H9 (cell line): ENCODE measurements around the gene GAPT. TPM values are rescaled to one million over a fixed set of nuclear protein-coding genes. Genes with fewer than 3 reads are reported as not detected.

Experiments used
- DNase-seq: peaks from one replicate; pipeline ENCODE4 v3.0.0-alpha.2; 2017
- H2AFZ ChIP-seq: one replicate; pipeline ENCODE4 v1.6.1; 2013; ENCODE audit warnings: mild to moderate bottlenecking, low read length, control low read depth, moderate library complexity
- H2AK5ac ChIP-seq: 2 replicates; pipeline ENCODE4 v1.6.1; 2013; ENCODE audit warnings: low read length, control low read depth, mixed read lengths; ENCODE audit not compliant: insufficient read length
- H2BK120ac ChIP-seq: one replicate; pipeline ENCODE4 v1.6.1; 2013; ENCODE audit warnings: low read depth, mild to moderate bottlenecking, low read length, control low read depth, inconsistent platforms; ENCODE audit not compliant: poor library complexity, severe bottlenecking
- H2BK12ac ChIP-seq: 2 replicates; pipeline ENCODE4 v1.6.1; 2013; ENCODE audit warnings: low read length, control low read depth, mixed read lengths, low read depth; ENCODE audit not compliant: insufficient read length
- H2BK15ac ChIP-seq: 2 replicates; pipeline ENCODE4 v1.6.1; 2013; ENCODE audit warnings: low read depth, low read length, control low read depth
- H2BK20ac ChIP-seq: one replicate; pipeline ENCODE4 v1.6.1; 2013; ENCODE audit warnings: low read depth, mild to moderate bottlenecking, low read length, control low read depth, inconsistent platforms; ENCODE audit not compliant: poor library complexity, severe bottlenecking
- H2BK5ac ChIP-seq: 2 replicates; pipeline ENCODE4 v1.6.1; 2013; ENCODE audit warnings: low read length, control low read depth, mixed read lengths; ENCODE audit not compliant: insufficient read length
- H3K14ac ChIP-seq: 2 replicates; pipeline ENCODE4 v1.6.1; 2013; ENCODE audit warnings: low read length, control low read depth; ENCODE audit not compliant: insufficient read depth
- H3K18ac ChIP-seq: 2 replicates; pipeline ENCODE4 v1.6.1; 2013; ENCODE audit warnings: low read depth, mild to moderate bottlenecking, mixed read lengths, low read length, control low read depth; ENCODE audit not compliant: insufficient read length
- H3K23ac ChIP-seq: 2 replicates; pipeline ENCODE4 v1.6.1; 2013; ENCODE audit warnings: low read length, control low read depth, mixed read lengths, low read depth; ENCODE audit not compliant: insufficient read length
- H3K23me2 ChIP-seq: 2 replicates; pipeline ENCODE4 v1.6.1; 2013; ENCODE audit warnings: low read depth, mild to moderate bottlenecking, mixed read lengths, low read length, control low read depth; ENCODE audit not compliant: insufficient read length, poor library complexity, severe bottlenecking
- H3K27ac ChIP-seq: 2 replicates; pipeline ENCODE4 v1.5.1; 2013; ENCODE audit warnings: low read length, control low read depth, mixed read lengths, low read depth; ENCODE audit not compliant: insufficient read length
- H3K27me3 ChIP-seq: 2 replicates; pipeline ENCODE4 v1.6.1; 2013; ENCODE audit warnings: low read length, control low read depth, inconsistent platforms; ENCODE audit not compliant: insufficient read depth
- H3K4ac ChIP-seq: 2 replicates; pipeline ENCODE4 v1.6.1; 2013; ENCODE audit warnings: low read depth, mild to moderate bottlenecking, control low read depth, inconsistent platforms, low read length, moderate library complexity
- H3K4me1 ChIP-seq: 2 replicates; pipeline ENCODE4 v1.6.1; 2013; ENCODE audit warnings: low read length, control low read depth, inconsistent platforms; ENCODE audit not compliant: insufficient read depth
- H3K4me2 ChIP-seq: 2 replicates; pipeline ENCODE4 v1.6.1; 2013; ENCODE audit warnings: low read length, control low read depth, mixed read lengths; ENCODE audit not compliant: insufficient read length, insufficient read depth
- H3K56ac ChIP-seq: 2 replicates; pipeline ENCODE4 v1.6.1; 2013; ENCODE audit warnings: low read depth, mild to moderate bottlenecking, mixed read lengths, low read length, control low read depth; ENCODE audit not compliant: insufficient read length
- H3K79me1 ChIP-seq: 2 replicates; pipeline ENCODE4 v1.6.1; 2013; ENCODE audit warnings: low read depth, mild to moderate bottlenecking, moderate library complexity, low read length, control low read depth, inconsistent platforms; ENCODE audit not compliant: insufficient read depth, poor library complexity, severe bottlenecking
- H3K79me2 ChIP-seq: 2 replicates; pipeline ENCODE4 v1.6.1; 2013; ENCODE audit warnings: low read length, control low read depth, inconsistent platforms; ENCODE audit not compliant: insufficient read depth
- H3K9ac ChIP-seq: 2 replicates; pipeline ENCODE4 v1.6.1; 2013; ENCODE audit warnings: low read length, control low read depth, mixed read lengths; ENCODE audit not compliant: insufficient read length; ENCODE audit errors: extremely low read depth
- H3K9me3 ChIP-seq: one replicate; pipeline ENCODE4 v1.6.1; 2013; ENCODE audit warnings: low read depth, low read length, inconsistent platforms; ENCODE audit not compliant: control insufficient read depth
- H3T11ph ChIP-seq: one replicate; pipeline ENCODE4 v1.6.1; 2013; ENCODE audit warnings: mild to moderate bottlenecking, low read length, control low read depth, inconsistent platforms
- H4K20me1 ChIP-seq: one replicate; pipeline ENCODE4 v1.6.1; 2013; ENCODE audit not compliant: control insufficient read depth, insufficient read length, insufficient read depth
- H4K5ac ChIP-seq: 2 replicates; pipeline ENCODE4 v1.6.1; 2013; ENCODE audit warnings: low read depth, mild to moderate bottlenecking, mixed read lengths, low read length, control low read depth; ENCODE audit not compliant: insufficient read length
- H4K8ac ChIP-seq: replicated peaks from 2 replicates; pipeline ENCODE4 v1.6.1; 2013; ENCODE audit warnings: low read length, control low read depth, mixed read lengths, low read depth; ENCODE audit not compliant: insufficient read length
- H4K91ac ChIP-seq: 2 replicates; pipeline ENCODE4 v1.6.1; 2013; ENCODE audit warnings: low read depth, mild to moderate bottlenecking, moderate library complexity, mixed read lengths, low read length, control low read depth; ENCODE audit not compliant: insufficient read length
- H3K27ac Mint-ChIP-seq, 3 experiments: 2 replicates in 2 of 3; 3 replicates in 1 of 3; pipeline ENCODE4 v1.8.0; 2020 to 2021; ENCODE audit warnings: mixed read lengths in 3 of 3, mild to moderate bottlenecking in 1 of 3, moderate library complexity in 1 of 3
- H3K27me3 Mint-ChIP-seq: 2 replicates; pipeline ENCODE4 v1.8.0; 2021; ENCODE audit warnings: low read depth, mild to moderate bottlenecking, moderate library complexity, mixed read lengths
- H3K36me3 Mint-ChIP-seq, 3 experiments: 2 replicates in 2 of 3; 3 replicates in 1 of 3; pipeline ENCODE4 v1.8.0; 2020 to 2021; ENCODE audit warnings: low read depth in 3 of 3, mixed read lengths in 3 of 3; ENCODE audit not compliant: insufficient read depth in 1 of 3
- H3K4me1 Mint-ChIP-seq, 2 experiments: 2 replicates each; pipeline ENCODE4 v1.8.0; 2020; ENCODE audit warnings: mixed read lengths in 2 of 2
- H3K4me3 Mint-ChIP-seq, 2 experiments: 2 replicates in 1 of 2; 3 replicates in 1 of 2; pipeline ENCODE4 v1.8.0; 2020 to 2021; ENCODE audit warnings: mild to moderate bottlenecking in 2 of 2, mixed read lengths in 2 of 2, moderate library complexity in 1 of 2
- H3K9me3 Mint-ChIP-seq, 2 experiments: 2 replicates in 1 of 2; 3 replicates in 1 of 2; pipeline ENCODE4 v1.8.0; 2020; ENCODE audit warnings: mild to moderate bottlenecking in 2 of 2, mixed read lengths in 2 of 2, moderate library complexity in 1 of 2
- WGBS: extraction: QIAGEN DNeasy Blood & Tissue Kit; methylation state at CpG from one replicate; pipeline ENCODE4 v1.1.7; 2013; ENCODE audit warnings: missing lambda C conversion rate, low lambda C conversion rate, mixed read lengths; ENCODE audit not compliant: insufficient read length; ENCODE audit errors: extremely low coverage; 5-methylcytosine and 5-hydroxymethylcytosine counted together
- total RNA-seq: library from RNA; stranded (reverse); gene quantifications from 2 replicates; pipeline ENCODE4 v1.2.1, GENCODE V29; 2021
- TF ChIP-seq, protein P1 (sequence below): fragments of 200-600 bp; sonication (generic); conservative IDR thresholded peaks from 3 replicates; pipeline ENCODE4 v1.8.0; 2021; ENCODE audit warnings: antibody characterized with exemption, mild to moderate bottlenecking

The GAPT gene
- total RNA-seq, 1 experiment from 2014 or later: not detected

- Histone ChIP-seq H3K9ac (no peak overlapping the region), H3K4me1 (no peaks in the 10 kb centered on the region; the same call in 1 of the 2 replicates), H3K9me3 (no peaks in the 10 kb centered on the region), H4K91ac (no peak overlapping the region), H2BK20ac (no peak overlapping the region), H3K27me3 (no peaks in the 10 kb centered on the region), H3K14ac (no peak overlapping the region), H2AFZ (no peak overlapping the region), H3K4me2 (no peak overlapping the region), H2BK5ac (no peak overlapping the region), H2BK15ac (no peak overlapping the region), H4K8ac (no peak overlapping the region), H3K79me2 (no peaks in the 10 kb centered on the region), H3K4ac (no peak overlapping the region), H3K23me2 (no peaks in the 10 kb centered on the region), H4K20me1 (no peaks in the 10 kb centered on the region), H3K18ac (no peak overlapping the region), H4K5ac (no peak overlapping the region), H2AK5ac (no peak overlapping the region), H3K27ac (no peak overlapping the region), H2BK12ac (no peak overlapping the region), H3T11ph (no peak overlapping the region), H3K56ac (no peak overlapping the region), H3K23ac (no peak overlapping the region), H3K79me1 (no peaks in the 10 kb centered on the region), H2BK120ac (no peak overlapping the region)
- TF ChIP-seq, protein P1, sequence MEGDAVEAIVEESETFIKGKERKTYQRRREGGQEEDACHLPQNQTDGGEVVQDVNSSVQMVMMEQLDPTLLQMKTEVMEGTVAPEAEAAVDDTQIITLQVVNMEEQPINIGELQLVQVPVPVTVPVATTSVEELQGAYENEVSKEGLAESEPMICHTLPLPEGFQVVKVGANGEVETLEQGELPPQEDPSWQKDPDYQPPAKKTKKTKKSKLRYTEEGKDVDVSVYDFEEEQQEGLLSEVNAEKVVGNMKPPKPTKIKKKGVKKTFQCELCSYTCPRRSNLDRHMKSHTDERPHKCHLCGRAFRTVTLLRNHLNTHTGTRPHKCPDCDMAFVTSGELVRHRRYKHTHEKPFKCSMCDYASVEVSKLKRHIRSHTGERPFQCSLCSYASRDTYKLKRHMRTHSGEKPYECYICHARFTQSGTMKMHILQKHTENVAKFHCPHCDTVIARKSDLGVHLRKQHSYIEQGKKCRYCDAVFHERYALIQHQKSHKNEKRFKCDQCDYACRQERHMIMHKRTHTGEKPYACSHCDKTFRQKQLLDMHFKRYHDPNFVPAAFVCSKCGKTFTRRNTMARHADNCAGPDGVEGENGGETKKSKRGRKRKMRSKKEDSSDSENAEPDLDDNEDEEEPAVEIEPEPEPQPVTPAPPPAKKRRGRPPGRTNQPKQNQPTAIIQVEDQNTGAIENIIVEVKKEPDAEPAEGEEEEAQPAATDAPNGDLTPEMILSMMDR: no peak
- no peaks in the 10 kb centered on the region for H3K27me3 Mint-ChIP-seq
- no peak for DNase-seq
- no peak overlapping the region for H3K27ac Mint-ChIP-seq
- no peaks in the 10 kb centered on the region for H3K4me1 Mint-ChIP-seq
- peaks cover 25% of the 10 kb centered on the region in 2 experiments for H3K9me3 Mint-ChIP-seq
- WGBS: no CpG with 5 or more reads among the region's 1 CpG
- no peak overlapping the region for H3K4me3 Mint-ChIP-seq
- peaks cover 5 to 14% (median 10%) of the 10 kb centered on the region in 3 experiments for H3K36me3 Mint-ChIP-seq
Observed at GRCh38 chr5:58542709-58543108, 51.5 kb downstream of the GAPT start.
